Stimulated activated CD8-positive, alpha-beta memory T cell treated with anti-CD3 and anti-CD28 coated beads, Interleukin-12 subunit alpha, Interleukin-12 subunit beta, amount 100 ng/mL, for 4 hours (primary cell): ENCODE measurements around the gene GPHB5.
"Not testable (repeated sequence)": the region's sequence is repeated elsewhere in the genome, so short reads cannot be mapped to it uniquely, and the experiment has no call there.

Experiments used
- DNase-seq: peaks from one replicate; pipeline ENCODE4 v3.0.0-alpha.2; 2020; ENCODE audit warnings: low read depth

GPHB5 gene

DNA sequence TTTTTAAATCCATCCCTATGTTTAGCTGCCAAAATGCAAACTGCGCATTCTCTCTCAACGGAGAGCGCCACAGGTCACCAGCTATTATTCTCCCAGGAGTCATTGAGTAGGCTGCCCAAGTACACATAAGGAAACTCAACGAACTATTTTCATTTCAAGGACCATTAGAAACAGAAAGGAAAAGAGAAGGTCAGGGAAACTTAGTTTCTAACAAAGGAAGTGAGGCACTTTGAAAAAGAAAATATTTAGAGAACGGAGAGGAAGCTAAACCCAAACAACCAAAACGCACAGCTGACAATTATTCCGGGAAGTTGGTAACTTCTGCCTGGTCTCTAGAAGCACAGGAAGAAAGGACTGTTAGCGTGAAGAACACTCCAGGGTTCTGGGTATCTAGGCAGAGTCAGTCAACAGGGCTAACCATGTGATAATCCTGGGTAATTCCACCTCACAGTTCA, 23.5 kb downstream of the GPHB5 start:
- DNase-seq, result no peak

DNA sequence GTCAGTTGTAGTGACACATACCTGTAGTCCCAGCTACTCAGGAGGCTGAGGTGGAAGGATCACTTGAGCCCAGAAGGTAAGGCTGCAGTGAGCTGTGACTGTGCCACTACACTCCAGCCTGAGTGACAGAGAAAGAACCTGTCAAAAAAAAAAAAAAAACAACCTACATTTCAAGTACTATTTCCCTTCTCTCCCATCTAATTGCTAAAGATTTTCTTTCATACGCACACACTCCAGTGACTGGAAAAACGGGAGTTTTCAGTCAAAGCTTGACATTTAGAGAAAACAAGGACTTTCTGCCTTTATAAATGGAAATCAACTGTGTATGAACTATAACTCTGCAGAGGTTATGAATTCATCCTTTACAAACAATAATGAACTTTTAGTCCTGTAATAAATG, 25.9 kb downstream of the GPHB5 start:
- DNase-seq, result no peak

DNA sequence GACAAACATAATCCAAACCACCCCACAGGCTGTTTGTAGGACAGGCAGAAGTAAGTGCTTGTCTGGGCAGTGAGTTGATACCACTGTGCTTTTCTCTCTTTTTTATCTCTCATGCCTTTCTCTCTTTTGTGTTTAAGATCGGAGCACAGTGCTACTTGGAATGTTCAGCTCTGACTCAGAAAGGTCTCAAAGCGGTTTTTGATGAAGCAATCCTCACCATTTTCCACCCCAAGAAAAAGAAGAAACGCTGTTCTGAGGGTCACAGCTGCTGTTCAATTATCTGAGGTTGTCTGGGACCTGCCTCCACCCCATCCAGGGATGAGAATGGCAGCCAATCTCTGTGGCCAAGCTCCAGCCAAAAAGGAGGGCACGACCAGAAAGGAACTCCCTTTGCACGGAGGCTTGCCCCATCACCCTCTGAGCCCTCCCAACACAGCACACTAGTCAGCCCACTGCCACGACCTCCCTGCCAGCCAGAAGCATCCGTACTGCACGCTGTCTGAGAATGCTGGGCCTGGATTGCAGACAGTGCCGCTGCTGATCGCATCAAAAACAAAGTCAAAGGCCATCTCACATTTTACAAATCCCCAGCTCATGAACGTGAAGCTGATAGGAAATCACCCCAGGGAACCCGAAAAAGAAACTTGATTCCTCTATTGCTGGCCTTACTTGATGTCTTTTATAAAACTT, 27.8 kb downstream of the GPHB5 start:
- no peak for DNase-seq

- no peak for DNase-seq
Measured at GRCh38 chr14:63288853-63289252, 29.9 kb downstream of the GPHB5 start.

DNA sequence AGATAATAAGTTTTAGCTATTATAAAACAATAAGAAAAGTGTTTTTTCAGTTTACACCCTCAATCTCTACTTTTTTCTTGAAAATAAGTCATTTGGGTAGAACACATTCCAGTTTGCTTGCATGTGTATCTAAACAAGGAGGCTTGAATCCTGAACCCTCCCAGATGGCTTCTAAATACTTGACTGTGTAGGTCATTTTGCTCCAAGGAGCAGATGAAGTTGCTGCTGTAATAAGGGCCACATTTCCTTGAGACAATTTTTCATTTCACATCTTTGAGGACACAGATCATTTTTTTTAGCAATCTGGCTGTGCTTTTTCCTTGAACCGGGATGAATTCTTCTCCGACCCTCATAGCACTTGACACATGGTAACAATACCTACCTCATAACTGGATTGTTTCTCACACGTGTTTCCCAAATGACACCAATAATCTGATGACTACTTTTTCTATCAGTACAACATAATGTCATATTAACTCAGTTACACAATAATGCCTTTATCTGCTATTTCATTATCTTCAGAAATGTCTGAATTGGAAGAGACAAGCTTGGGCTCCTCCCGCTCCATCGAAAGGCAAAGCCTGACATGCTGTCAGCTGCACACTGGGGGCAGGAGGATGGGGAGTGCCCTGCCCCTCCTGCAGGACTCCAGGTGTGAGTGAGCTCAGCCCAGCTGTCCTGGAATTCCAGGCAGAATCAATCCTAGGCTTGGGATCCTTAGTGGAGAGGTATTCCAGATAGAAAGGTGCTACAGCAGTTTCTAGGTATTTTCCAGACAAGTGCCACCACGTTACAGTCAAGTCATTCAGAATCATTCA, 30.9 kb downstream of the GPHB5 start:
- DNase-seq, result no peak

GRCh38 chr14:63286071-63286470, 32.7 kb downstream of the GPHB5 start:
- DNase-seq, result no peak

DNA sequence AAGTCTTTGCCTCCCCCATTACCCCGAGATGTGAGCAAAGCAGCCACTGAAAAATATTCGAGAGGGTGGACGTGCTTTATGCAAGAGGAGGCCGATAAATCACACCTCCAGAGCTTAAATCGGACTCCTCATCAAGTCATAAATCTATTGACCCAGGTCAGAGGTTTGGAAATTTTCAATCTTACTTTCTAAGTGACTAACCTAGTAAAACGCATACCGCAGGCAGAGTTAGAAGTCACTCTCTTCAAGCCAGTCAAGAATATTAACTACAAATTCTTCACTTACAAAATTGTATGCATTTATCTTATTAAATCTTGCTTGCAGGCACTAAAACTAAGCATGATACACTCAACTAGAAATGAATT, 34.9 kb downstream of the GPHB5 start:
- DNase-seq, result no peak

DNA sequence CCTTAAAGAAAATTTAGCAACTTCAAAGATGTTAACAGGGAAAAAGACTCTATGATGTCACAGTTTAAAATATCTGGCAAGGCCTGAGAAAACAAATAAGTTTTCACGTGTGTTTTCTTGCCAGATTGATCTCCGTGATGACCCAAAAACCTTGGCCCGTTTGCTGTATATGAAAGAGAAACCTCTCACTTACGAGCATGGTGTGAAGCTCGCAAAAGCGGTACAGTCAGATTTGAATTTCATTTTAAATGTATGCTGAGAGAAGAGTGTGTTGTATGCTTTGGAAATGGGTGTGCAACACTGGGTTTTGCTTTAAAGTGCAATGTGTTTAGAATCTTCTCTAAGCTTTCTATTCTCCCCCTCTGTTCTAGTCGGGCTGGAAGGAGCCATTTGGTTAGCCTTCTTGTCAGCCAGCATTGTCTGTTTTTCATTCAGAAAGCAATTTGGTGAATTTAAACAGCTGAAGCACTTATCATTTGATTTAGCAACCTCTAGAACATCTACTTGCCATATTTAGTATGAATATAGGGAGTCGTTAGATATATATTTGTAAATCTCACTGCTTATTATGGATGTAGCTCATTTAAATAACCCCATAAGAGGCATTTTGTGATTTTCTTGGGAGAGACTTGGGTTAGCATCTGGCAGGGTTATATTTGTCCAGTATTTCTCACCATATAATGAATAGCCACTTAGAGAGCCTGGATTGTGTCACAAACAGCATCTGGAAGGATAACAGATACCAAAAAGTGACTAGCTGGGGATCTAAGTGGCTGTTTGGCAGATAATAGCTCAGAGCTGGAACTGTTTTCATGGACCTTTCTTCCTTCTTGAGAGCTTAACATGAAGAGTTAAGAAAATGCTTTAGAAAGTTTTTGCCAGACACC, 35.5 kb downstream of the GPHB5 start:
- no peak for DNase-seq

- DNase-seq, result not testable (repeated sequence)
Measured at GRCh38 chr14:63279933-63280332, 38.8 kb downstream of the GPHB5 start.

- no peak for DNase-seq
Measured at GRCh38 chr14:63277591-63278183, 41.0 kb downstream of the GPHB5 start.

DNA sequence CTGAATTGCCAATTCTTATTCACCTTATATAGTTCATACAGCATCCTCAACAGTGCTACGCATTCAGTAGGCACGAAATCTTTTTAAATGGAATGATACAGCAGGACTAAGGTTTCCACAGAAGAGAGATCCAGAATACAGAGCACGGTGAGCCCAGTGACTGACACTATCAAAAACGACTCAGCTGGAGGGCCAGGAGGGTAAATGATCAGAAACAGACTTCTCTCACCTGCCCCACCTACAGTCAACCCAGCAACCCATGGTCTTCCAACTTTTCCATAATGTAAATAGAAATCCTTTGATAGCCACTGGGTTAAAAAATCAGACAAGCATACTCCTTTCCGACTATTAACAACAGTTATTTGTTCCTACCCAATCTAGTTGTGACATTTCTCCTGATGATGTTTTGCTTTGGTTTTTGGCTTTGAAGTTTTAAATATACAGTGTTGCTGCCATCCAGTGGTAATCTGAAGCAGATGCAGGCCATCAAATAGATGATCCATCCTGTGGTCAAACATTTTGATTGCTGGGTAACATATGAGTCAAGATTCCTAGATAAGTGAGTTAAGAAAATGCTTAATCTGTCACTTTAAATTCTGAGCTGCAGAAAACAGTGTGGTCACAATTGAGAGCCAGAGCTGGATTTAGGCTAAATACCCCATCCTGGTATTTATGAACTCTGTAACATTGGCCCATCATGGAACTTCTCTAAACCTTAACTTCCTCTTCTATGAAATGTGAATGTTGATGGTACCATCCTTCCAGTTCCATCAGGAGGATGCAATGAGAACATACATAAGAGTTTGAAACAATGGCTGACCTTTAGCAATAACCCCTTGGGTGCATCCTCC, 42.0 kb downstream of the GPHB5 start:
- no peak for DNase-seq

GRCh38 chr14:63276016-63276415, 42.7 kb downstream of the GPHB5 start:
- DNase-seq, result no peak

- no peak for DNase-seq
Measured at GRCh38 chr14:63275611-63276010, 43.1 kb downstream of the GPHB5 start.

- no peak for DNase-seq
Measured at GRCh38 chr14:63273717-63274655, 44.7 kb downstream of the GPHB5 start.

DNA sequence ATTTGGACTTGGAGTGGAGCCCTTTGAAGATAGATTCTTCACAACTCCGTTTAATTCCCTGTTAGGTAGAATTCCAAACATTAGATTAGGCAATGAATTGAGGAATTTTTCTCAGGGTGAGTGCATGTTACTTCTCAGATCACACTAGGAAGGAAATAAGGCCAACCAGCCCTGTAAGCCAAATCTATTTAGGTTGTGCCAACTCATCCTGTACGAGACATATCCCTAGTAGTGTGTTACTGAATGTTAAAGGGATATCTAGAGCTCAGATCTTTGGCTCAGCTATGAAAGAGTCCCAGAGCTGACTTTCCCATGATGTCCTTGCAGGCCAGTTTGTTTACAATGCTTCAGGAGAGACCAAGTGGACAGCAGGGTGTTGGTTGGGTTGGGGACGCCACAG, 45.6 kb downstream of the GPHB5 start:
- no peak for DNase-seq

DNA sequence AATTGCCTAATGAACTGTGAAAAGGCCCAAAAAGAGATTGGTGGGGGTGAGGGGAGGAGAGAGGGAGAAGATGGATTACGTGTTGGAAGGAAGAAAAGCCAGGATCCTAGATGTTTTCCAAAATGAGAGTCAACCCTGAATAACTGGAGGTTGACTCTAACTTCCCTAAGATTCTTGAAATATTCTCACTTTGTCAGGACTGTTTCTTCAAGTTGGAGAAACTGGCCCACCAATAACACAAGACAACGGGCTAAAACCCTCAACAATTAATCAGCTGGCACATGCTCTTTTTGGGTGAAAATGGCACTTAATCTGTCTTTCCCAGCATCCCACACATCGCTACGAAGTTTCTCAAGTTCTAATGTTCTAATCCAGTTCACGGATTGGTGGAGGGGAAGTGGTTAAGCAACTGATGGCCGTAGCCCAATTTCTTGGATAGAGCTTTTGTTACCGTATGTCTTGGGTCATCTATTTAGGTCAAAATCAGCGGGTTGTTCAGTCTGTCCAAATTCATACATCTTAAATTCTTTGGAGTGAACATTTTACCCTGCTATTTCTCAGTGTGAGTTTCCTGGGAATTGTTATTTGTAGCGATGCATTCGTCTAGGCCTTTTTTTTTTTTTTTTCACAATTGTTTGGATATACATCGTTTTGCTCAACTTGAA, 49.0 kb downstream of the GPHB5 start:
- DNase-seq, result no peak

- DNase-seq, result no peak
Measured at GRCh38 chr14:63268771-63269170, 50.0 kb downstream of the GPHB5 start.

GRCh38 chr14:63267171-63267570, 51.6 kb downstream of the GPHB5 start:
- DNase-seq, result no peak

GRCh38 chr14:63266106-63266505, 52.6 kb downstream of the GPHB5 start:
- DNase-seq, result no peak
